Spleen (tissue), 11 donors: ENCODE results near the gene ZSWIM6. TPM values are rescaled to one million over a fixed set of nuclear protein-coding genes. Genes with fewer than 3 reads are reported as not detected.

Source experiments
- DNase-seq: peaks from one replicate; pipeline ENCODE4 v3.0.0-alpha.2; 2020
- H3K27ac ChIP-seq, 8 donors: fragments of 200-600 bp; sonication (generic) in 7 of 8; 1 replicate in 4 of 8; 2 replicates in 4 of 8; pipeline versions ENCODE4 v1.5.0 to v1.8.0; 2016 to 2021; ENCODE audit warnings: inconsistent platforms in 4 of 8, mild to moderate bottlenecking in 4 of 8, moderate library complexity in 1 of 8
- H3K27me3 ChIP-seq, 7 donors: fragments of 200-600 bp; sonication (generic) in 6 of 7; replicated peaks in 1 of 7; 1 replicate in 4 of 7; 2 replicates in 3 of 7; pipeline versions ENCODE4 v1.5.0 to v1.8.0; 2016 to 2021; ENCODE audit warnings: inconsistent platforms in 3 of 7, mild to moderate bottlenecking in 1 of 7
- H3K36me3 ChIP-seq, 6 donors: fragments of 200-600 bp; sonication (generic) in 5 of 6; 1 replicate in 4 of 6; 2 replicates in 2 of 6; pipeline versions ENCODE4 v1.5.0 to v1.8.0; 2016 to 2021; ENCODE audit warnings: inconsistent platforms in 2 of 6
- H3K4me1 ChIP-seq, 6 donors: fragments of 200-600 bp; sonication (generic) in 5 of 6; 1 replicate in 3 of 6; 2 replicates in 3 of 6; pipeline versions ENCODE4 v1.5.0 to v1.8.0; 2016 to 2021; ENCODE audit warnings: inconsistent platforms in 3 of 6
- H3K4me3 ChIP-seq, 8 donors: fragments of 200-600 bp; sonication (generic) in 7 of 8; 1 replicate in 4 of 8; 2 replicates in 4 of 8; pipeline versions ENCODE4 v1.5.0 to v1.8.0; 2016 to 2021; ENCODE audit warnings: inconsistent platforms in 4 of 8, mild to moderate bottlenecking in 4 of 8, moderate library complexity in 2 of 8
- H3K9me3 ChIP-seq, 8 donors: fragments of 200-600 bp; sonication (generic) in 7 of 8; 1 replicate in 4 of 8; 2 replicates in 4 of 8; pipeline versions ENCODE4 v1.5.0 to v1.8.0; 2016 to 2021; ENCODE audit warnings: inconsistent platforms in 4 of 8
- POLR2A ChIP-seq, 3 donors: fragments of 450-650 bp; IDR thresholded peaks; one replicate each; pipeline ENCODE4 v1.5.1; 2017; ENCODE audit warnings: antibody characterized with exemption in 3 of 3, mild to moderate bottlenecking in 1 of 3
- POLR2AphosphoS5 ChIP-seq, 3 donors: sonication (generic); formaldehyde crosslinking; IDR thresholded peaks; one replicate each; pipeline ENCODE4 v1.5.1; 2017; ENCODE audit warnings: antibody characterized with exemption in 3 of 3
- WGBS, 5 donors: extraction: QIAGEN DNeasy Blood & Tissue Kit in 3 of 5; methylation state at CpG; one replicate each; pipeline versions ENCODE4 v1.1.5 to v1.1.7; 2013 to 2018; 5-methylcytosine and 5-hydroxymethylcytosine counted together
- intact Hi-C: fragments of 100-400 bp; cut with DNase I; formaldehyde crosslinking; loops from one replicate; pipeline ENCODE4 v1.15.0; 2023; ENCODE audit warnings: low total_unique reads
- polyA plus RNA-seq, 3 donors: library from polyadenylated mRNA; stranded (reverse); fragments of 200-250 nt; gene quantifications; one replicate each; pipeline ENCODE4 v1.2.1, GENCODE V29; 2013
- total RNA-seq, 7 donors: library from RNA; depleted of rRNA in 3 of 7; stranded (reverse); fragments of >200 nt in 3 of 7; fragmentation: NEBNext Ultra II Directional in 4 of 7; extraction: Animal tissue kit (Norgen Biotek cat#: 25700) in 4 of 7; gene quantifications; one replicate each; pipeline versions ENCODE4 v1.1.0 to v1.2.1, GENCODE V29; 2016 to 2021
- TF ChIP-seq, protein P1 (sequence below), 11 experiments: fragments of 200-600 bp in 7 of 11; fragments of 450-650 bp in 4 of 11; sonication (generic) in 4 of 11; IDR thresholded peaks in 8 of 11; conservative IDR thresholded peaks in 3 of 11; 1 replicate in 7 of 11; 2 replicates in 4 of 11; pipeline versions ENCODE4 v1.4.0 to v1.8.0; 2016 to 2021; ENCODE audit warnings: antibody characterized with exemption in 11 of 11, inconsistent platforms in 4 of 11, mild to moderate bottlenecking in 1 of 11
- donor health status: healthy with polysubstance abuse.
- donor health status: DM: no; HTN: no; CAD: no; lungs with moderate emphysema.
- donor health status: DM: no; HTN: no; CAD: no.
- donor health status: Bipolar disorder and iron deficiency.
- donor health status: healthy.
- donor health status: DM: no; HTN: no; CAD: no.
- donor health status: DM: yes; HTN: yes; CAD: no.

ZSWIM6 gene
- total and polyA plus RNA-seq, 10 donors = 3.1 to 22.9 (median 16.9) TPM

DNA sequence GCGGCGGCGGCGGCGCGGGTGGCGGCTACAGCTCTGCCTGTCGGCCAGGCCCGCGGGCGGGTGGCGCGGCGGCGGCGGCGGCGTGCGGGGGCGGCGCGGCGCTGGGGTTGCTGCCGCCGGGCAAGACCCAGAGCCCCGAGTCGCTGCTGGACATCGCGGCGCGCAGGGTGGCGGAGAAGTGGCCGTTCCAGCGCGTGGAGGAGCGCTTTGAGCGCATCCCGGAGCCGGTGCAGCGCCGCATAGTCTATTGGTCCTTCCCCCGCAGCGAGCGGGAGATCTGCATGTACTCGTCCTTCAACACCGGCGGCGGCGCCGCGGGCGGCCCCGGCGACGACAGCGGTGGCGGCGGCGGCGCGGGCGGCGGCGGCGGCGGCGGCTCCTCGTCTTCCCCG lies 296 bp downstream of the ZSWIM6 start:
- DNase-seq = no peak
- Histone ChIP-seq H3K4me1 (peaks cover 24 to 60% (median 40%) of the 10 kb centered on the region in 6 donors), H3K27ac (peak overlapping the region in 7 of 8 donors; percentile 76 to 98 (median 96)), H3K4me3 (peak overlapping the region in 7 of 8 donors; percentile 42 to 99 (median 84)), H3K36me3 (no peaks in the 10 kb centered on the region), H3K27me3 (peaks cover 0 to 4% (median 0%) of the 10 kb centered on the region in 7 donors), H3K9me3 (no peaks in the 10 kb centered on the region)
- TF ChIP-seq, protein P1, sequence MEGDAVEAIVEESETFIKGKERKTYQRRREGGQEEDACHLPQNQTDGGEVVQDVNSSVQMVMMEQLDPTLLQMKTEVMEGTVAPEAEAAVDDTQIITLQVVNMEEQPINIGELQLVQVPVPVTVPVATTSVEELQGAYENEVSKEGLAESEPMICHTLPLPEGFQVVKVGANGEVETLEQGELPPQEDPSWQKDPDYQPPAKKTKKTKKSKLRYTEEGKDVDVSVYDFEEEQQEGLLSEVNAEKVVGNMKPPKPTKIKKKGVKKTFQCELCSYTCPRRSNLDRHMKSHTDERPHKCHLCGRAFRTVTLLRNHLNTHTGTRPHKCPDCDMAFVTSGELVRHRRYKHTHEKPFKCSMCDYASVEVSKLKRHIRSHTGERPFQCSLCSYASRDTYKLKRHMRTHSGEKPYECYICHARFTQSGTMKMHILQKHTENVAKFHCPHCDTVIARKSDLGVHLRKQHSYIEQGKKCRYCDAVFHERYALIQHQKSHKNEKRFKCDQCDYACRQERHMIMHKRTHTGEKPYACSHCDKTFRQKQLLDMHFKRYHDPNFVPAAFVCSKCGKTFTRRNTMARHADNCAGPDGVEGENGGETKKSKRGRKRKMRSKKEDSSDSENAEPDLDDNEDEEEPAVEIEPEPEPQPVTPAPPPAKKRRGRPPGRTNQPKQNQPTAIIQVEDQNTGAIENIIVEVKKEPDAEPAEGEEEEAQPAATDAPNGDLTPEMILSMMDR (IDR thresholded peaks at IDR 0.05 in 8 of 11, conservative IDR thresholded peaks at IDR 0.05 in 3 of 11) = no peak
- TF ChIP-seq POLR2A (IDR thresholded peaks at IDR 0.05) = no peak
- TF ChIP-seq POLR2AphosphoS5 (IDR thresholded peaks at IDR 0.05) = no peak
- WGBS, 5 donors = 0% methylated on average over 1 to 69 of the region's 69 CpGs; no CpG with 5 or more reads in 1 of the 5 donors
- intact Hi-C loops = loop anchor here (10.0 kb wide), 1 partner anchor 168 kb away; the partner anchor contains the start of gene SMIM15

DNA sequence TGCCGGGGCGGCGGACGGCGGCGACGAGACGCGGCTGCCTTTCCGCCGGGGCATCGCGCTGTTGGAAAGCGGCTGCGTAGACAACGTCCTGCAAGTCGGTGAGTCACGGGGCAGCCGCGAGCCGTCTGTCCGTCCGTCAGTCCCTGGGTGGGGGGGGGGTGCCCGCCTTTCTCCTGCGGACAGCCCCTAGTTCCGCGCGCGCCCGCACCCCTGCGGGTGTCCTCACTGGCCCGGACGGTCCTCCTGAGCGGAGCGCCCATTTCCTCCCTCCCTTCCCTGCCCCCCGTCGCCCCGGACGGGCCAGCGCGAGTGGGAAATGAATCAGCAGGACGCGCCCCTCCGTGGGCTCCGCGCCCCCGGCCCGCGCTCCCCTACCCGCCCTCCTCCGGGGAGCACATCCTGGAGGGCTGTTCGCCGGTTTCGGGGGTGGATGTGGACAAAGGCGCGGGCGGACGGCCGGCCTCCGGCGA lies 828 bp downstream of the ZSWIM6 start:
- TF ChIP-seq POLR2A (IDR thresholded peaks at IDR 0.05) = no peak
- TF ChIP-seq POLR2AphosphoS5 (IDR thresholded peaks at IDR 0.05) = peak; percentile 23 to 69 (median 44)
- TF ChIP-seq, protein P1 (IDR thresholded peaks at IDR 0.05 in 8 of 11, conservative IDR thresholded peaks at IDR 0.05 in 3 of 11) = no peak
- WGBS, 5 donors = 0 to 1% (median 0%) methylated on average over 10 to 61 of the region's 61 CpGs
- Histone ChIP-seq H3K36me3 (no peaks in the 10 kb centered on the region), H3K9me3 (no peaks in the 10 kb centered on the region), H3K27ac (peak overlapping the region; percentile 60 to 98 (median 86)), H3K4me1 (peaks cover 24 to 55% (median 38%) of the 10 kb centered on the region in 6 donors), H3K4me3 (peak overlapping the region; percentile 74 to 99 (median 84)), H3K27me3 (peaks cover 0 to 4% (median 0%) of the 10 kb centered on the region in 7 donors)
- peak; percentile 93 for DNase-seq
- intact Hi-C loops = loop anchor here (10.0 kb wide), 1 partner anchor 168 kb away; the partner anchor contains the start of gene SMIM15

- H3K36me3 ChIP-seq = no peaks in the 10 kb centered on the region
- no peaks in the 10 kb centered on the region for H3K9me3 ChIP-seq
- peak overlapping the region; percentile 74 to 99 (median 84) for H3K4me3 ChIP-seq
- peak overlapping the region; percentile 60 to 98 (median 86) for H3K27ac ChIP-seq
- TF ChIP-seq, protein P1 (IDR thresholded peaks at IDR 0.05 in 8 of 11, conservative IDR thresholded peaks at IDR 0.05 in 3 of 11) = no peak
- TF ChIP-seq POLR2AphosphoS5 (IDR thresholded peaks at IDR 0.05) = peak; percentile 32 to 74 (median 58)
- no peak for TF ChIP-seq POLR2A (IDR thresholded peaks at IDR 0.05)
- DNase-seq = peak; percentile 92
- peaks cover 24 to 52% (median 34%) of the 10 kb centered on the region in 6 donors for H3K4me1 ChIP-seq
- H3K27me3 ChIP-seq = peaks cover 0 to 4% (median 0%) of the 10 kb centered on the region in 7 donors
- whole genome bisulfite sequencing, 5 donors = 0 to 1% (median 1%) methylated on average over 51 to 74 of the region's 75 CpGs
- intact Hi-C loops = loop anchor here (10.0 kb wide), 1 partner anchor 169 kb away; the partner anchor contains the start of gene SMIM15
Measured at GRCh38 chr5:61333321-61333953, 1.4 kb downstream of the ZSWIM6 start.
